Spleen (tissue), 7 donors: ENCODE measurements around the gene MAP2K5.

ENCODE experiments used
- CTCF ChIP-seq, 11 experiments: fragments of 200-600 bp in 7 of 11; fragments of 450-650 bp in 4 of 11; sonication (generic) in 4 of 11; IDR thresholded peaks in 8 of 11; conservative IDR thresholded peaks in 3 of 11; 1 replicate in 7 of 11; 2 replicates in 4 of 11; pipeline versions ENCODE4 v1.4.0 to v1.8.0; 2016 to 2021; ENCODE audit warnings: antibody characterized with exemption in 11 of 11, inconsistent platforms in 4 of 11, mild to moderate bottlenecking in 1 of 11
- POLR2A ChIP-seq, 3 donors: fragments of 450-650 bp; IDR thresholded peaks; one replicate each; pipeline ENCODE4 v1.5.1; 2017; ENCODE audit warnings: antibody characterized with exemption in 3 of 3, mild to moderate bottlenecking in 1 of 3
- donor health status: DM: no; HTN: no; CAD: no; lungs with moderate emphysema.
- donor health status: DM: no; HTN: no; CAD: no.
- donor health status: DM: no; HTN: no; CAD: no.

- no peak for TF ChIP-seq CTCF (IDR thresholded peaks at IDR 0.05 in 8 of 11, conservative IDR thresholded peaks at IDR 0.05 in 3 of 11)
- TF ChIP-seq POLR2A (IDR thresholded peaks at IDR 0.05), result no peak
Observed at GRCh38 chr15:67794832-67795574, 252.5 kb downstream of the MAP2K5 start.
